Kidney epithelial cell (primary cell): ENCODE data around the gene MZB1. TPM values are rescaled to one million over a fixed set of nuclear protein-coding genes. Genes with fewer than 3 reads are reported as not detected.
A peak's percentile ranks its signal among the peaks of the same experiment; 100 is the strongest.

ENCODE experiments used
- DNase-seq: peaks from one replicate; pipeline ENCODE4 v3.0.0-alpha.2; 2010; ENCODE audit warnings: low read depth
- H3K27me3 ChIP-seq: 2 replicates; pipeline ENCODE4 v1.6.0; 2011; ENCODE audit warnings: low read length; ENCODE audit not compliant: control insufficient read depth, insufficient read depth
- H3K36me3 ChIP-seq: 2 replicates; pipeline ENCODE4 v1.5.1; 2011; ENCODE audit warnings: low read length; ENCODE audit not compliant: control insufficient read depth, insufficient read depth
- H3K4me3 ChIP-seq: 2 replicates; pipeline ENCODE4 v1.5.1; 2011; ENCODE audit warnings: low read depth, mild to moderate bottlenecking, control low read depth, low read length
- total RNA-seq: library from RNA; depleted of rRNA; stranded (reverse); fragments of >200 nt; gene quantifications from 2 replicates; pipeline ENCODE4 v1.2.3, GENCODE V29; 2015
- TF ChIP-seq, protein P1 (sequence below): IDR thresholded peaks from 2 replicates; pipeline ENCODE4 v1.5.1; 2011; ENCODE audit warnings: mild to moderate bottlenecking, moderate library complexity, low read length, control low read depth, inconsistent platforms; ENCODE audit not compliant: insufficient read depth, poor library complexity, severe bottlenecking

Gene MZB1
- total RNA-seq, 1 donor from 2014 or later = not detected

DNA sequence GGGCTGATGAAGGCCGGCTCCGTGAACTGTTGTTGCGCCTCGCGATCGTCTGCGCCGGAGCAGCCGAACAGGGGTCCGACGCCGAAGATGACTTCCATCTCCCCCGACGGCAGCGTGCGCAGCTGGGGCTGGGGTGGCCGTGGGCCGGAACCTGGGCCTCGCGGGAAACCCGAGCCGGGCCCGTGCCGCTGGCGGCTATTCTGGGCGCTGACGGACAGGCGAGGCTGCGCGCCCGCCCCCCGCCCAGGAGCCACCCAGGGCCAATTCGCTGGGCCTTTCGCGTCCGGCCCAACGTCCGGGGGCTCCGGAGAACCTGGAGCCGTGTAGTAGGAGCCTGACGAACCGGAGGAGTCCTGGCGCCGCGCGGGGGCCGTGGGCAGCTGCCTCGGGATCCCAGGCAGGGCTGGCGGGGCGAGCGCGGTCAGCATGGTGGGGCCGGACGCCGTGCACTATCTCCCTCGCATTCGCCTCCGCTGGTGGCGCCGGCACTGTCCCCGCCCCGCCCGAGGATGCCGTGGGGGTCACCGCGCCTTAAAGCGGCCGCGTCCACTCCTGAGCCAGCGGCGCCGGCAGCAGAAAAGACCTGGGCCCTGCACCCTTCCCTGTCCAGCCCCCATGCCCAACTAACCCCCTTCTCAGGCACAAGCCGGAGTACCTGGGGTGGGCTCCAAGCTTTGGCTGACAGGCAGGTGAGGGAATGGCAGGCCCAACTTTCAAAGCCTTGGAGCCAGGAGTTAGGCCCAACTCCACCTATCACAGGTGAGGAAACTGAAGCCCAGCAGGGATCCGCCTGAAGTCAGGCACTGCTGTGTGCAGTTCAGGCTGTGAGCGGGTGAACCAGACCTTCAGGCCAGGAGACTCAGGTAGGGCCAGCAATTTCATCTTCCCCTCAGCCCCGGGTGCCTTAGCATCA, 5.2 kb upstream of the MZB1 start, which contains the start of gene PROB1:
TSS of gene PROB1 (minus strand) at position 451 of the 913 bp plus-strand sequence. CDS start at position 428, 23 bp downstream.
- DNase-seq = no peak
- Histone ChIP-seq H3K36me3 (no peaks in the 10 kb centered on the region), H3K27me3 (peaks cover 20% of the 10 kb centered on the region), H3K4me3 (peak within 1 kb of the TSS; percentile 38)
- TF ChIP-seq, protein P1, sequence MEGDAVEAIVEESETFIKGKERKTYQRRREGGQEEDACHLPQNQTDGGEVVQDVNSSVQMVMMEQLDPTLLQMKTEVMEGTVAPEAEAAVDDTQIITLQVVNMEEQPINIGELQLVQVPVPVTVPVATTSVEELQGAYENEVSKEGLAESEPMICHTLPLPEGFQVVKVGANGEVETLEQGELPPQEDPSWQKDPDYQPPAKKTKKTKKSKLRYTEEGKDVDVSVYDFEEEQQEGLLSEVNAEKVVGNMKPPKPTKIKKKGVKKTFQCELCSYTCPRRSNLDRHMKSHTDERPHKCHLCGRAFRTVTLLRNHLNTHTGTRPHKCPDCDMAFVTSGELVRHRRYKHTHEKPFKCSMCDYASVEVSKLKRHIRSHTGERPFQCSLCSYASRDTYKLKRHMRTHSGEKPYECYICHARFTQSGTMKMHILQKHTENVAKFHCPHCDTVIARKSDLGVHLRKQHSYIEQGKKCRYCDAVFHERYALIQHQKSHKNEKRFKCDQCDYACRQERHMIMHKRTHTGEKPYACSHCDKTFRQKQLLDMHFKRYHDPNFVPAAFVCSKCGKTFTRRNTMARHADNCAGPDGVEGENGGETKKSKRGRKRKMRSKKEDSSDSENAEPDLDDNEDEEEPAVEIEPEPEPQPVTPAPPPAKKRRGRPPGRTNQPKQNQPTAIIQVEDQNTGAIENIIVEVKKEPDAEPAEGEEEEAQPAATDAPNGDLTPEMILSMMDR = no peak

DNA sequence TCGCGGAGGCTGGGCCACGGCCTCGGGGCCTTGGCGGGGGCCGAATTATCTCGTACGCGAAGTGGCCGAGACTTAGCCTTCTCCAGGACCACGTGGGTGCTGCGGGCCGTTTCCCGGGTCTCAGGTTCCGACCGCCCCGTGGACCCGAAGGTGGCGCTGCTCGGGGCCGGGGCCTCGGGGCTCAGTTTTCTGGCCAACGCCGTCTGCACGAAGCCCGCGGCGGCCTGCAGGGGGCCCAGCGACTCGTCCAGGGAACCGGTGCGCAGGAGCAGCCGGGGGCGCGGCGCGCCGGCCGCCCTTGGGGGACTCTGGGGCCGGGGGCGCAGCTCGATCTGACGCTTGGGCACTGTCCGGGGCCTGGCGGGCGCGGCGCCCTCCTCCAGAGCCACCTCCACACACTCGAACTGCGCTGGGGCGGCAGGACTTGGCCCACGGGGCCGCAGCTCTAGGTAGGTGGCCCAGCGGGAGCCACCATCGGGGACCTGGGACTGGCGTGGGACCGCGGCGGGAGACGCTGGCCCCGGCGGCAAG, 4.5 kb upstream of the MZB1 start:
- TF ChIP-seq, protein P1 = peak; percentile 52
- Histone ChIP-seq H3K4me3 (peak overlapping the region; percentile 38), H3K36me3 (no peaks in the 10 kb centered on the region), H3K27me3 (peaks cover 20% of the 10 kb centered on the region)
- DNase-seq = no peak

DNA sequence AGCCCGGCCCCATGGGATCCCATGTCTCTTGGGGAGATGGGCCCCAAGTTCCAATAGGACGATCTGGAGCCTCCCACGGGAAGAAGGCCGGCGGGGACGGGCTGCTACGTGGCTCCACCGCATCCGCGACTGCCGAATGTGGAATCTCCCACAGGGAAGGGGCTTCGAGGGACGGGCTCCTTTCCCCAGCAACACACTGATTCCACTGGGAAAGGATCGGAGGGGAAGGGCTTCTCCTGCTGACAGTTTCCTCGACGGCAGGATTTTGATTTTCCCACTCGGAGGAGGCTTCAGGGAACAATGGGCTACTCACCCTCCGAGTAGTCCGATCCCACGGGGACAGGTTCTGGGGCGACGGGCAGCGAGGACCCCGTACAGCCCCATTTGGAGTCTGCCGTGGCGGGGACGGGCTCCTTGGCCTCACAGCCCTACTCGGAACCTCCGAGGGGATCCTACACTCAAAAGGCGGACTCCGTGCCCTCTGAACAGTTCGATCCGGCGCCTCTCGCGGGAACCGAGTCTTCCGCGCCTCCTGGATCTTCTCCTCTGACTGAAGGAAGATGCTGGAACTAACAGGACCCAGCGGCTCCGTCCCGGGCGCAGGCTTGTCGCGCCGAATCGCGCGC, 3.9 kb upstream of the MZB1 start:
- no peaks in the 10 kb centered on the region for H3K36me3 ChIP-seq
- H3K27me3 ChIP-seq = peaks cover 20% of the 10 kb centered on the region
- no peak for DNase-seq
- peak overlapping the region; percentile 38 for H3K4me3 ChIP-seq
- TF ChIP-seq, protein P1 = no peak

DNA sequence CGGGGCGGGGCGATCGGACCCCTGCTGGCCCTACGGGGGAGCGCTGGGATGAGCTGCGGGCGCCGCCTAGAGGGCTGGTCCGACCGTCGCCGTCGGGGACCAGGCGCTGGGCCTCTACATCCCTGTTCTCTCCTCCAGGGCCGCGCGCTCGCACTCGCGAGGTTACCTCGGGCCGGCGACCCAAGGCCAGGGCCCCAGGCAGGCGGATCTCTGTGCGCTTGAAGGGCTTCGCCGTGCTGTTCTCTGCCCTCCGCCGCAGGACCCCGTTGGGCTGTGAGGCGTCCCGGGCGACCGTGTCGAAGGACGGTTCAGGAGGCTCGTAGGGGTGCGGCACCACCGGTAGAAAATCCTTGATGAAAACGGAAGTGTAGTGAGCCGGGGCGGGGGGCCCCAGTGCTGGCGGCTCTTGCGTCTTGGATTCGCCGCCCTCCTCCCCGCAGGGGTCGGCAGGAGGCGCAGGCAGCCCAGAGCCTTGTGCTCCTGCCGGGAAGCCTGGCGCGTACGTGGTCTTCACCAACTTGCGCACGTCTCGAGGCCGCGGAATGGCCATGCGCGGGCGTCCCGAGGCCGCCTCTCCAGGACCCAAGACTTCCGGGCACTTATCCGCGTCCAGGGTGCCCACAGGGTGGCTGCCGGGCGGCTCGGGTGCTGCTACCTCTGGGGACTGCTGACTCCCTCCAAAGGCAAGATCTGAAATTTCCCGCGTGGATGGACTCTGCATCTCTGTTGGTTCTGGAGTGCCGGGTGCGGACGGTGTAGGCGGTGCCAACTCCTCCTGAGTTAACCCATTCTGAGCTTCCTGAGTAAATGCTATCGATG, 3.2 kb upstream of the MZB1 start:
- no peak for DNase-seq
- H3K36me3 ChIP-seq = no peaks in the 10 kb centered on the region
- peaks cover 20% of the 10 kb centered on the region for H3K27me3 ChIP-seq
- TF ChIP-seq, protein P1 = peak; percentile 79
- H3K4me3 ChIP-seq = peak overlapping the region; percentile 38

DNA sequence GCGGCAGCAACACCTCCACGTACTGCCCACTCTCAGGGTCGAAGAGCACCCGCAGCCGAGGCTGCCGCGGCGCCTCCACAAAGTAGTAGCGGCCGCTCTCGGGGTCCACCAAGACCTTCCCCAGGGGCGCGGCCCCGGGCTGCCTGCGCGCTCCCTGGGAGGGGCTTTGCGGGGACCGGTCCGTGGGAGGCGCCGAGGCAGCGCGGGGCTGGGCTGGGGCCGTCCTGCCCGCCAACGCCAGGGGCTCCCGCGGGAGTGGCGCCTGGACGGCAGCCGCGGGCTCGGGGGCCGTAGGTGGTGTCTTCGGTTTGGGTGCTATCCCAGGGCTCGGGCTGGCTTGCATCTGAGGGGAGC, 2.6 kb upstream of the MZB1 start:
- H3K27me3 ChIP-seq = peaks cover 20% of the 10 kb centered on the region
- DNase-seq = no peak
- peak overlapping the region; percentile 38 for H3K4me3 ChIP-seq
- H3K36me3 ChIP-seq = no peaks in the 10 kb centered on the region
- TF ChIP-seq, protein P1 = no peak
